ENCODE measurements around the gene DUSP1. TPM values are rescaled to one million over a fixed set of nuclear protein-coding genes. Genes with fewer than 3 reads are reported as not detected.

DUSP1 gene
- total and polyA plus RNA-seq, 2 of the 13 experiments (the other 11 are each of a cell fraction or from before 2014, with no cell fraction given) = 27.1 to 55.5 TPM

- TF ChIP-seq ZNF260 (CRISPR knock-in tag; IDR thresholded peaks at IDR 0.05; ENCODE audit: borderline replicate concordance, low read depth) (no peak), ZNF780A (CRISPR knock-in tag; IDR thresholded peaks at IDR 0.05) (no peak), HDAC2 (CRISPR knock-in tag; IDR thresholded peaks at IDR 0.05) (peak; percentile 43; the same call in 1 of the 2 replicates), RAD51 (IDR thresholded peaks at IDR 0.05; ENCODE audit: borderline replicate concordance) (no peak), ZNF20 (CRISPR knock-in tag; IDR thresholded peaks at IDR 0.05) (no peak), ZNF724P (CRISPR knock-in tag; IDR thresholded peaks at IDR 0.05; ENCODE audit: borderline replicate concordance) (no peak), ARNT2 (CRISPR knock-in tag; IDR thresholded peaks at IDR 0.05; ENCODE audit: low read depth) (no peak), HMG20B (CRISPR knock-in tag; conservative IDR thresholded peaks at IDR 0.05) (no peak), SNAPC5 (CRISPR knock-in tag; IDR thresholded peaks at IDR 0.05; ENCODE audit: borderline replicate concordance) (no peak), RNF2 (conservative IDR thresholded peaks at IDR 0.05; ENCODE audit: low read depth) (no peak), ZNF362 (CRISPR knock-in tag; IDR thresholded peaks at IDR 0.05; ENCODE audit: borderline replicate concordance) (no peak), HOXA9 (CRISPR knock-in tag; IDR thresholded peaks at IDR 0.05; ENCODE audit: borderline replicate concordance) (no peak), ZNF292 (CRISPR knock-in tag; IDR thresholded peaks at IDR 0.05; ENCODE audit: borderline replicate concordance, low read depth) (no peak; the same call in 1 of the 2 replicates), ZNF407 (CRISPR knock-in tag; IDR thresholded peaks at IDR 0.05; ENCODE audit: not compliant biosample characterization) (no peak), TIGD3 (CRISPR knock-in tag; IDR thresholded peaks at IDR 0.05; ENCODE audit: borderline replicate concordance) (no peak), SAFB2 (CRISPR knock-in tag; IDR thresholded peaks at IDR 0.05; ENCODE audit: borderline replicate concordance, low read depth) (no peak), ATRX (CRISPR knock-in tag; IDR thresholded peaks at IDR 0.05; ENCODE audit: borderline replicate concordance) (no peak), HCFC1 (IDR thresholded peaks at IDR 0.05; ENCODE audit: low read depth, low read length) (no peak)
These were observed 46.5 kb downstream of the DUSP1 start (continued) for GRCh38 chr5:172724242-172725183.
